Transverse colon (tissue), 4 donors: ENCODE results near the gene IGFBP1. TPM values are rescaled to one million over a fixed set of nuclear protein-coding genes. Genes with fewer than 3 reads are reported as not detected.

Experiments
- DNase-seq: peaks from one replicate; pipeline ENCODE4 v3.0.0-alpha.2; 2019
- H3K27ac ChIP-seq, 4 donors: fragments of 200-600 bp; sonication (generic); 2 replicates each; pipeline ENCODE4 v1.5.1; 2016 to 2018; ENCODE audit warnings: inconsistent platforms in 4 of 4
- H3K27me3 ChIP-seq: fragments of 200-600 bp; sonication (generic); 2 replicates; pipeline ENCODE4 v1.5.1; 2017; ENCODE audit warnings: inconsistent platforms
- H3K36me3 ChIP-seq, 4 donors: fragments of 200-600 bp; sonication (generic); 2 replicates each; pipeline ENCODE4 v1.5.1; 2017 to 2019; ENCODE audit warnings: inconsistent platforms in 4 of 4
- H3K4me1 ChIP-seq, 4 donors: fragments of 200-600 bp; sonication (generic); 2 replicates each; pipeline ENCODE4 v1.5.1; 2017 to 2020; ENCODE audit warnings: inconsistent platforms in 4 of 4
- H3K4me3 ChIP-seq, 4 donors: fragments of 200-600 bp; sonication (generic); 1 replicate in 1 of 4; 2 replicates in 3 of 4; pipeline versions ENCODE4 v1.5.1 to v1.6.1; 2017 to 2019; ENCODE audit warnings: inconsistent platforms in 4 of 4
- H3K9me3 ChIP-seq, 2 donors: fragments of 200-600 bp; sonication (generic); 2 replicates each; pipeline ENCODE4 v1.5.1; 2017 to 2019; ENCODE audit warnings: inconsistent platforms in 2 of 2
- EP300 ChIP-seq: sonication (generic); formaldehyde crosslinking; IDR thresholded peaks from one replicate; pipeline ENCODE4 v1.6.1; 2017; ENCODE audit warnings: antibody characterized with exemption, low read depth
- POLR2A ChIP-seq: fragments of 450-650 bp; IDR thresholded peaks from one replicate; pipeline ENCODE4 v1.6.1; 2016; ENCODE audit warnings: antibody characterized with exemption, mild to moderate bottlenecking, moderate library complexity
- POLR2AphosphoS5 ChIP-seq, 3 donors: sonication (generic); formaldehyde crosslinking; IDR thresholded peaks; one replicate each; pipeline ENCODE4 v1.6.1; 2016; ENCODE audit warnings: antibody characterized with exemption in 3 of 3
- WGBS, 2 donors: methylation state at CpG; one replicate each; pipeline ENCODE4 v1.1.5; 2018; ENCODE audit warnings: low coverage in 1 of 2; 5-methylcytosine and 5-hydroxymethylcytosine counted together
- in situ Hi-C, 4 donors: fragments of 200-750 bp; cut with MboI; loops; one replicate each; pipeline versions ENCODE4 v1.15.0 to v1.15.1; 2017; ENCODE audit warnings: low sequenced_read_pairs in 3 of 4, low pct_ligation_motif_present in 1 of 4, low pct_unique_long_range_greater_than_20kb in 1 of 4
- intact Hi-C: fragments of 100-400 bp; cut with DNase I; formaldehyde crosslinking; loops from one replicate; pipeline ENCODE4 v1.15.1; 2023; ENCODE audit warnings: low total_unique reads
- total RNA-seq, 4 donors: library from RNA; depleted of rRNA; stranded (reverse); fragments of >200 nt; gene quantifications; one replicate each; pipeline ENCODE4 v1.1.0, GENCODE V29; 2016
- TF ChIP-seq, protein P1 (sequence below), 5 experiments: fragments of 200-600 bp in 3 of 5; fragments of 450-650 bp in 2 of 5; sonication (generic) in 3 of 5; IDR thresholded peaks; 1 replicate in 2 of 5; 2 replicates in 3 of 5; pipeline ENCODE4 v1.5.1; 2016 to 2017; ENCODE audit warnings: antibody characterized with exemption in 5 of 5, inconsistent platforms in 3 of 5, mild to moderate bottlenecking in 2 of 5, moderate library complexity in 1 of 5

Gene IGFBP1
- total RNA-seq, 4 donors from 2014 or later: not detected

GRCh38 chr7:45912972-45913371 is 24.7 kb downstream of the IGFBP1 start:
- H3K9me3 ChIP-seq: no peaks in the 10 kb centered on the region
- in situ Hi-C loops: loop anchor here in 3 of 4 donors (10.0 to 25.0 kb wide), 3 partner anchors 1182 to 1274 kb away; no protein-coding TSS in a partner anchor
- DNase-seq: no peak
- no peak overlapping the region for H3K27ac ChIP-seq
- H3K4me3 ChIP-seq: no peak overlapping the region
- no peak for TF ChIP-seq POLR2A
- no peak for TF ChIP-seq POLR2AphosphoS5 (IDR thresholded peaks at IDR 0.05)
- TF ChIP-seq, protein P1, sequence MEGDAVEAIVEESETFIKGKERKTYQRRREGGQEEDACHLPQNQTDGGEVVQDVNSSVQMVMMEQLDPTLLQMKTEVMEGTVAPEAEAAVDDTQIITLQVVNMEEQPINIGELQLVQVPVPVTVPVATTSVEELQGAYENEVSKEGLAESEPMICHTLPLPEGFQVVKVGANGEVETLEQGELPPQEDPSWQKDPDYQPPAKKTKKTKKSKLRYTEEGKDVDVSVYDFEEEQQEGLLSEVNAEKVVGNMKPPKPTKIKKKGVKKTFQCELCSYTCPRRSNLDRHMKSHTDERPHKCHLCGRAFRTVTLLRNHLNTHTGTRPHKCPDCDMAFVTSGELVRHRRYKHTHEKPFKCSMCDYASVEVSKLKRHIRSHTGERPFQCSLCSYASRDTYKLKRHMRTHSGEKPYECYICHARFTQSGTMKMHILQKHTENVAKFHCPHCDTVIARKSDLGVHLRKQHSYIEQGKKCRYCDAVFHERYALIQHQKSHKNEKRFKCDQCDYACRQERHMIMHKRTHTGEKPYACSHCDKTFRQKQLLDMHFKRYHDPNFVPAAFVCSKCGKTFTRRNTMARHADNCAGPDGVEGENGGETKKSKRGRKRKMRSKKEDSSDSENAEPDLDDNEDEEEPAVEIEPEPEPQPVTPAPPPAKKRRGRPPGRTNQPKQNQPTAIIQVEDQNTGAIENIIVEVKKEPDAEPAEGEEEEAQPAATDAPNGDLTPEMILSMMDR (IDR thresholded peaks at IDR 0.05): no peak
- no peak for TF ChIP-seq EP300
- WGBS, 2 donors: 86 to 87% methylated on average over 6 to 7 of the region's 7 CpGs
- intact Hi-C loops: no loop called here
- peaks cover 5% of the 10 kb centered on the region for H3K27me3 ChIP-seq
- peaks cover 0 to 4% (median 0%) of the 10 kb centered on the region in 4 donors for H3K4me1 ChIP-seq
- H3K36me3 ChIP-seq: no peaks in the 10 kb centered on the region

GRCh38 chr7:45914911-45915310 is 26.6 kb downstream of the IGFBP1 start:
- Histone ChIP-seq H3K27ac (no peak overlapping the region), H3K27me3 (peaks cover 24% of the 10 kb centered on the region), H3K9me3 (no peaks in the 10 kb centered on the region), H3K4me3 (no peak overlapping the region), H3K36me3 (no peaks in the 10 kb centered on the region), H3K4me1 (peaks cover 0 to 6% (median 2%) of the 10 kb centered on the region in 4 donors)
- no peak for TF ChIP-seq POLR2AphosphoS5 (IDR thresholded peaks at IDR 0.05)
- no peak for TF ChIP-seq EP300
- TF ChIP-seq, protein P1 (IDR thresholded peaks at IDR 0.05): no peak
- TF ChIP-seq POLR2A: no peak
- DNase-seq: no peak
- 88% methylated on average over 12 of the region's 12 CpGs; no CpG with 5 or more reads in 1 of the 2 donors for WGBS, 2 donors
- intact Hi-C loops: loop anchor here (1.0 kb wide), 1 partner anchor 1202 kb away; no protein-coding TSS in a partner anchor
- in situ Hi-C loops: loop anchor here (5.0 to 25.0 kb wide), 4 partner anchors 1180 to 1272 kb away; no protein-coding TSS in a partner anchor

DNA sequence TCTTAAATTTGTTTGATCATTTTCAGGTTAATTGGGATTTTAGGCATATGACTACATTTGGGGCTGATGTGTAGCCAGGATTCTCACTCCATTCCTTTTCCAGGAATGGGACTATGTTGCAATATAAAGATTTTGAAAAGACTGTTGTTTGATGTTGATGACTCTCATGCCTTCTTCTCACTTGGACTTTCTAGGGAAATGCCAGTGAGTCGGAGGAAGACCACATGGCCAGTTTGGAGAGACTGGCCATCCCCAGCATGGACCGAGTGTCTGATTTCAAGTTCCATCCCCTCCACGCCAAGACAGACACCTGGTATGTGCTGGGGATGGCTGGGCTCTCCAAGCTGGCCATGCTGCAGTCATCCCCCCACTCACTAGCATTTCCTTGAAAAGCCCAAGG is 27.3 kb downstream of the IGFBP1 start:
- H3K27ac ChIP-seq: no peak overlapping the region
- H3K4me1 ChIP-seq: peaks cover 0 to 13% (median 5%) of the 10 kb centered on the region in 4 donors
- no peaks in the 10 kb centered on the region for H3K36me3 ChIP-seq
- 79% methylated on average over 3 of the region's 3 CpGs; no CpG with 5 or more reads in 1 of the 2 donors for WGBS, 2 donors
- no peak for DNase-seq
- H3K4me3 ChIP-seq: no peak overlapping the region
- H3K27me3 ChIP-seq: peaks cover 31% of the 10 kb centered on the region
- no peaks in the 10 kb centered on the region for H3K9me3 ChIP-seq
- in situ Hi-C loops (loop anchor here (5.0 to 25.0 kb wide), 4 partner anchors 1179 to 1272 kb away; no protein-coding TSS in a partner anchor), intact Hi-C loops (no loop called here)
- TF ChIP-seq, protein P1 (IDR thresholded peaks at IDR 0.05): no peak
- no peak for TF ChIP-seq EP300
- no peak for TF ChIP-seq POLR2A
- TF ChIP-seq POLR2AphosphoS5 (IDR thresholded peaks at IDR 0.05): no peak

DNA sequence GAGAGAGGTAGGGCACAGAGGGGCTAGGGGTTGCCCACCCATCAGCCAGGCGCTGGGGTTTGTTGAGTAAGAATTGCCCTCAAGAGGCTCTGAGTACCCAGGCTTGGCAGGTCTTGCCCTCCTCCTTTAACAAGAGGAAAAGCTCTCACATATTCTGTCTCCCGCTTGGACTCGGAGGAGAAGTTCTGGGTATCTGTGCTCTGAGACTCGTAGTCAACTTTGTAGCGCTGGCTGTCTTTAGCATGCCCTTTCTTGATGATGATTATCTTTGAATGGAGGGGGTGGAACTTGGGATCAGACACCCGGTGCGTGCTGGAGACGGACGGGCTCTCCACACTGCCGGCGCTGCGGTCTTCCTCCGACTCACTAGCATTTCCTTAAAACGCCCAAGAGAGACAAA is 28.8 kb downstream of the IGFBP1 start:
- no peaks in the 10 kb centered on the region for H3K9me3 ChIP-seq
- H3K27ac ChIP-seq: no peak overlapping the region
- TF ChIP-seq POLR2A (no peak), EP300 (no peak), POLR2AphosphoS5 (IDR thresholded peaks at IDR 0.05) (no peak)
- TF ChIP-seq, protein P1 (IDR thresholded peaks at IDR 0.05): no peak
- H3K4me1 ChIP-seq: peaks cover 0 to 26% (median 15%) of the 10 kb centered on the region in 4 donors
- in situ Hi-C loops (loop anchor here (5.0 to 25.0 kb wide), 4 partner anchors 1178 to 1270 kb away; no protein-coding TSS in a partner anchor), intact Hi-C loops (no loop called here)
- DNase-seq: no peak
- peaks cover 46% of the 10 kb centered on the region for H3K27me3 ChIP-seq
- no peaks in the 10 kb centered on the region for H3K36me3 ChIP-seq
- H3K4me3 ChIP-seq: no peak overlapping the region
- WGBS, 2 donors: 81% methylated on average over 14 of the region's 14 CpGs; no CpG with 5 or more reads in 1 of the 2 donors
